Measurements from ENCODE around the gene PCLAF. TPM values are rescaled to one million over a fixed set of nuclear protein-coding genes. Genes with fewer than 3 reads are reported as not detected.

PCLAF gene
- total RNA-seq: 1 to 10 TPM in 2 of 4 donors, not detected in 2; 1.0 TPM
- polyA plus RNA-seq: 0.57 TPM
- long read RNA-seq, donor 1, partial matches to known transcripts: 0 of 2 reads
- long read RNA-seq, donor 1, other reads (novel, unspliced or antisense): 0 of 2 reads
- long read RNA-seq, donor 2, partial matches to known transcripts: 0 of 1 reads
- long read RNA-seq, donor 2, other reads (novel, unspliced or antisense): 0 of 1 reads
- long read RNA-seq, donor 3, partial matches to known transcripts: 0 of 1 reads
- long read RNA-seq, donor 3, other reads (novel, unspliced or antisense): 0 of 1 reads
- long read RNA-seq, donor 4: 0 reads

GRCh38 chr15:64381000-64381751, at the start of gene PCLAF:
TSS of gene PCLAF (minus strand) at chr15:64381441. CDS start at chr15:64381371, 70 bp downstream.
- no peaks in the 10 kb centered on the region for H3K27me3 ChIP-seq (ENCODE audit: control insufficient read depth, insufficient read depth)
- under 1% methylated on average over 38 of the region's 38 CpGs for WGBS
- peak; percentile 95 to 98 (median 96) for DNase-seq
- intact Hi-C loops (cut with DNase I): no loop called here
- H3K9me3 ChIP-seq (ENCODE audit: control insufficient read depth, low read length): no peaks in the 10 kb centered on the region
- H3K4me3 ChIP-seq (ENCODE audit: low read length): peak within 1 kb of the TSS; percentile 35
- no peak within 1 kb of the TSS for H3K27ac ChIP-seq (ENCODE audit: low read length)
- peak; percentile 100 for ATAC-seq
- H3K4me1 ChIP-seq (ENCODE audit: control insufficient read depth, insufficient read depth, low read length): no peaks in the 10 kb centered on the region

GRCh38 chr15:64430000-64430735, 48.9 kb upstream of the PCLAF start:
- Histone ChIP-seq H3K4me3 (ENCODE audit: low read length) (no peak overlapping the region), H3K4me1 (ENCODE audit: control insufficient read depth, insufficient read depth, low read length) (no peaks in the 10 kb centered on the region), H3K27me3 (ENCODE audit: control insufficient read depth, insufficient read depth) (no peaks in the 10 kb centered on the region), H3K27ac (ENCODE audit: low read length) (peak overlapping the region; percentile 75), H3K9me3 (ENCODE audit: control insufficient read depth, low read length) (no peaks in the 10 kb centered on the region)
- 17% methylated on average over 3 of the region's 3 CpGs for WGBS
- DNase-seq: peak in 2 of 3 donors; percentile 33 to 61
- peak; percentile 68 to 72 for ATAC-seq
- intact Hi-C loops (cut with DNase I): loop anchor here in 3 of 4 donors (5.0 to 10.0 kb wide), 3 partner anchors 245 to 255 kb away; no protein-coding TSS in a partner anchor

GRCh38 chr15:64429448-64429847, 48.2 kb upstream of the PCLAF start:
- intact Hi-C loops (cut with DNase I): loop anchor here in 2 of 4 donors (10.0 kb wide), 2 partner anchors 245 to 255 kb away; no protein-coding TSS in a partner anchor
- Histone ChIP-seq H3K27me3 (ENCODE audit: control insufficient read depth, insufficient read depth) (no peaks in the 10 kb centered on the region), H3K27ac (ENCODE audit: low read length) (no peak overlapping the region), H3K9me3 (ENCODE audit: control insufficient read depth, low read length) (no peaks in the 10 kb centered on the region), H3K4me3 (ENCODE audit: low read length) (no peak overlapping the region), H3K4me1 (ENCODE audit: control insufficient read depth, insufficient read depth, low read length) (no peaks in the 10 kb centered on the region)
- ATAC-seq (no peak), DNase-seq (no peak)

GRCh38 chr15:64426845-64427465, 45.7 kb upstream of the PCLAF start:
- Histone ChIP-seq H3K4me1 (ENCODE audit: control insufficient read depth, insufficient read depth, low read length) (no peaks in the 10 kb centered on the region), H3K4me3 (ENCODE audit: low read length) (no peak overlapping the region), H3K27ac (ENCODE audit: low read length) (no peak overlapping the region), H3K9me3 (ENCODE audit: control insufficient read depth, low read length) (no peaks in the 10 kb centered on the region), H3K27me3 (ENCODE audit: control insufficient read depth, insufficient read depth) (no peaks in the 10 kb centered on the region)
- intact Hi-C loops (cut with DNase I): loop anchor here in 2 of 4 donors (10.0 kb wide), 2 partner anchors 248 to 258 kb away; no protein-coding TSS in a partner anchor
- 69% methylated on average over 7 of the region's 7 CpGs for WGBS
- ATAC-seq (no peak), DNase-seq (no peak)

GRCh38 chr15:64425221-64425620, 44.0 kb upstream of the PCLAF start:
- Histone ChIP-seq H3K9me3 (ENCODE audit: control insufficient read depth, low read length) (no peaks in the 10 kb centered on the region), H3K4me3 (ENCODE audit: low read length) (no peak overlapping the region), H3K27me3 (ENCODE audit: control insufficient read depth, insufficient read depth) (no peaks in the 10 kb centered on the region), H3K4me1 (ENCODE audit: control insufficient read depth, insufficient read depth, low read length) (no peaks in the 10 kb centered on the region), H3K27ac (ENCODE audit: low read length) (no peak overlapping the region)
- intact Hi-C loops (cut with DNase I): loop anchor here in 2 of 4 donors (10.0 kb wide), 2 partner anchors 250 to 260 kb away; no protein-coding TSS in a partner anchor
- no peak for DNase-seq
- WGBS: 89% methylated on average over 3 of the region's 3 CpGs
- ATAC-seq: no peak

- Histone ChIP-seq H3K4me3 (ENCODE audit: low read length) (no peak overlapping the region), H3K27me3 (ENCODE audit: control insufficient read depth, insufficient read depth) (no peaks in the 10 kb centered on the region), H3K27ac (ENCODE audit: low read length) (no peak overlapping the region), H3K9me3 (ENCODE audit: control insufficient read depth, low read length) (no peaks in the 10 kb centered on the region), H3K4me1 (ENCODE audit: control insufficient read depth, insufficient read depth, low read length) (no peaks in the 10 kb centered on the region)
- 84% methylated on average over 6 of the region's 6 CpGs for WGBS
- DNase-seq (no peak), ATAC-seq (no peak)
- intact Hi-C loops (cut with DNase I): loop anchor here in 2 of 4 donors (10.0 kb wide), 2 partner anchors 251 to 261 kb away; no protein-coding TSS in a partner anchor
These were observed 42.7 kb upstream of the PCLAF start for GRCh38 chr15:64423970-64424369.

GRCh38 chr15:64422697-64423096, 41.5 kb upstream of the PCLAF start:
- intact Hi-C loops (cut with DNase I): loop anchor here in 2 of 4 donors (10.0 kb wide), 2 partner anchors 252 to 262 kb away; no protein-coding TSS in a partner anchor
- 91% methylated on average over 2 of the region's 2 CpGs for WGBS
- DNase-seq (no peak), ATAC-seq (no peak)
- Histone ChIP-seq H3K27me3 (ENCODE audit: control insufficient read depth, insufficient read depth) (no peaks in the 10 kb centered on the region), H3K27ac (ENCODE audit: low read length) (no peak overlapping the region), H3K4me1 (ENCODE audit: control insufficient read depth, insufficient read depth, low read length) (no peaks in the 10 kb centered on the region), H3K4me3 (ENCODE audit: low read length) (no peak overlapping the region), H3K9me3 (ENCODE audit: control insufficient read depth, low read length) (no peaks in the 10 kb centered on the region)

GRCh38 chr15:64412216-64412615, 31.0 kb upstream of the PCLAF start:
- H3K4me1 ChIP-seq (ENCODE audit: control insufficient read depth, insufficient read depth, low read length): no peaks in the 10 kb centered on the region
- H3K27ac ChIP-seq (ENCODE audit: low read length): no peak overlapping the region
- ATAC-seq (no peak), DNase-seq (no peak)
- H3K9me3 ChIP-seq (ENCODE audit: control insufficient read depth, low read length): no peaks in the 10 kb centered on the region
- no peak overlapping the region for H3K4me3 ChIP-seq (ENCODE audit: low read length)
- H3K27me3 ChIP-seq (ENCODE audit: control insufficient read depth, insufficient read depth): no peaks in the 10 kb centered on the region
- WGBS: 84% methylated on average over 2 of the region's 2 CpGs
- intact Hi-C loops (cut with DNase I): no loop called here

GRCh38 chr15:64400583-64400982, 19.3 kb upstream of the PCLAF start:
- no peaks in the 10 kb centered on the region for H3K9me3 ChIP-seq (ENCODE audit: control insufficient read depth, low read length)
- H3K4me3 ChIP-seq (ENCODE audit: low read length): no peak overlapping the region
- DNase-seq (no peak), ATAC-seq (no peak)
- H3K27ac ChIP-seq (ENCODE audit: low read length): no peak overlapping the region
- H3K27me3 ChIP-seq (ENCODE audit: control insufficient read depth, insufficient read depth): no peaks in the 10 kb centered on the region
- WGBS: 95% methylated on average over 2 of the region's 2 CpGs
- H3K4me1 ChIP-seq (ENCODE audit: control insufficient read depth, insufficient read depth, low read length): no peaks in the 10 kb centered on the region
- intact Hi-C loops (cut with DNase I): no loop called here

- ATAC-seq: peak in 1 of 2 donors; percentile 54
These were observed 17.3 kb upstream of the PCLAF start for GRCh38 chr15:64398575-64398974.

More at GRCh38 chr15:64398575-64398974, 17.3 kb upstream of the PCLAF start:
- H3K4me3 ChIP-seq (ENCODE audit: low read length): no peak overlapping the region
- no peaks in the 10 kb centered on the region for H3K4me1 ChIP-seq (ENCODE audit: control insufficient read depth, insufficient read depth, low read length)
- H3K27ac ChIP-seq (ENCODE audit: low read length): peak overlapping the region; percentile 58
- DNase-seq: no peak
- WGBS: 72% methylated on average over 2 of the region's 2 CpGs
- H3K9me3 ChIP-seq (ENCODE audit: control insufficient read depth, low read length): no peaks in the 10 kb centered on the region
- intact Hi-C loops (cut with DNase I): no loop called here
- no peaks in the 10 kb centered on the region for H3K27me3 ChIP-seq (ENCODE audit: control insufficient read depth, insufficient read depth)
